ENCODE measurements around the gene ADARB1.

GRCh38 chr21:45056917-45057560 is 17.3 kb upstream of the ADARB1 start:
- TF ChIP-seq CTCF (IDR thresholded peaks at IDR 0.05), result no peak
- TF ChIP-seq POLR2A (IDR thresholded peaks at IDR 0.05), result no peak

Measured in stomach (tissue), 4 donors.